ENCODE data around the gene PHYH.

DNA sequence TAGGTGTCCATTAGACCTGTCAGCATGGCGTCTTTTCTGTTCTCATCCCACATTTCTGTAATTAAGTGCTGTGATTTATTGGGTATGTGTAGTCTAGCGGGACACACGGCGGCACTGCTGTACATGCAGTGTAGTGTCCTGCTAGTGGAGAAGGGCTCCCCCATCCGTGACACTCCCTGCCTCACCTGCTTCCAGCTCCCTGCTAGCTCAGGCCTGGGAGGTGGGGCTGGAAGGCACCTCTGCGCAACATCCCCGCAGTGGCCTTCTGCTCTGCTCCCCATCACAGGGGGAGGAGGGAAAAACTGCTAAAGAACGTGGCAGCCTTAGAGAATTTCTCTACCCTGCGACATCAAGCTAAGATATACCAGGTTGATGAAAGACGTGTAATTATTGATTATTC, 28.7 kb upstream of the PHYH start:
- TF ChIP-seq POLR2A (IDR thresholded peaks at IDR 0.05; ENCODE audit: low read length): no peak
- TF ChIP-seq GATA1 (IDR thresholded peaks at IDR 0.05; ENCODE audit: low read depth, low read length): no peak
